Vagina (tissue), 2 donors: ENCODE measurements around the gene RBP7.

Experiments
- CTCF ChIP-seq, 3 experiments: fragments of 450-650 bp in 2 of 3; fragments of 200-600 bp in 1 of 3; sonication (generic) in 1 of 3; IDR thresholded peaks; one replicate each; pipeline ENCODE4 v1.5.1; 2017 to 2019; ENCODE audit warnings: antibody characterized with exemption in 3 of 3, mild to moderate bottlenecking in 2 of 3, moderate library complexity in 2 of 3
- POLR2AphosphoS5 ChIP-seq, 2 donors: sonication (generic); formaldehyde crosslinking; IDR thresholded peaks; one replicate each; pipeline ENCODE4 v1.9.0; 2017; ENCODE audit warnings: antibody characterized with exemption in 2 of 2, mild to moderate bottlenecking in 2 of 2, low read depth in 1 of 2; ENCODE audit not compliant: insufficient read depth in 1 of 2

GRCh38 chr1:10060311-10061100 lies 63.5 kb downstream of the RBP7 start:
- TF ChIP-seq POLR2AphosphoS5 (IDR thresholded peaks at IDR 0.05; ENCODE audit: insufficient read depth in 1 of 2, low read depth in 1 of 2) = no peak
- TF ChIP-seq CTCF (IDR thresholded peaks at IDR 0.05) = no peak
